ENCODE results near the gene MAP2K1.
A peak's percentile ranks its signal among the peaks of the same experiment; 100 is the strongest.

MAP2K1 gene

DNA sequence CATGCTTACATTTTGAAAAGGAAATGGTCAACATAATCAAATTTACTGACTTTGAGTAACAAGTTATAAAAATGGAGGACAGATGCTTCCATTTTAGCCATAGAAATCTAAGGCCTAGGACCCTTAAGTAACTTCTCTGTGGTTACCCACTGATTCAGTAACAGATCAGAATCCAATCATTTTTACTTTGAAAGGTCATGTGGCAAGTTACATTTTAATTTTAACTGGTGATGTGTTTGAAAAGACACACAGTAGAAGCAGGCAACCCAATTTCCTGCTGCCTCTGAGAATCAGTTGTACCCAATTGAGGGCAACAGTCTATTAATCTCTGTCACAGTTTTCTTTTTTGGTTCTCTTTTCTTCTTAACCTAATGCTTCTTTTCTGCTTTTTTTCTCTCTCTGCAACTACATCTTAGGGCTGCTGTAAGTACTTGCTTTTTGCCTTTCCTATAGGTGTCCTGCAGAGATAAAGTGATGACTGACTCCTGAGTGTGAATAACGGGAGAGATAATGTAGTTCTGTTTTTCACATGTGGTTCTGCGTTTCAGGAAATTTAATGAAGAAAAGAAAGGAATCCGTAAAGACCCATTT, 121.7 kb downstream of the MAP2K1 start:
- DNase-seq = peak; percentile 20

- no peak for DNase-seq
These were observed 127.9 kb downstream of the MAP2K1 start for GRCh38 chr15:66514586-66514985.

DNA sequence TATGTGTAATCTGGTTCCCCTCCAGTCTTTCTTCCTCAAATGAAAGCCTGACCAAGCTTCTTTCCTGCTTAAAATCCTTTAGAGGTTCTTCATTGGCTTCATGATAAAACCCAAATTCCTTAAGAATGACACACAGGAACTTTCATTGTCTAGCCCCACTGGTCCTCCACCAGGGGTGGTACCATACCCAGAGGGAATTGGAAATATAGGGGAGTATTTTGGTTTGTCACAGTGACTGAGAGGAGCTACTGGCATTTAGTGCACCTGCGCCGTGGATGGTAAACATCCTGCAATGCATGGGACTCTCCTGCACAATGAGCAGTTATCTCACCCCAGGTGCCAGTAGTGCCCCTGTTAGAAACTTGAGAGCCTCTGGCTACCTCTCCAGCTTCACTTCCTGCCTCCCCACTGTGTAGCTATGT, 129.2 kb downstream of the MAP2K1 start:
- no peak for DNase-seq

- no peak for DNase-seq
These were observed 137.2 kb downstream of the MAP2K1 start for GRCh38 chr15:66523926-66524325.

DNA sequence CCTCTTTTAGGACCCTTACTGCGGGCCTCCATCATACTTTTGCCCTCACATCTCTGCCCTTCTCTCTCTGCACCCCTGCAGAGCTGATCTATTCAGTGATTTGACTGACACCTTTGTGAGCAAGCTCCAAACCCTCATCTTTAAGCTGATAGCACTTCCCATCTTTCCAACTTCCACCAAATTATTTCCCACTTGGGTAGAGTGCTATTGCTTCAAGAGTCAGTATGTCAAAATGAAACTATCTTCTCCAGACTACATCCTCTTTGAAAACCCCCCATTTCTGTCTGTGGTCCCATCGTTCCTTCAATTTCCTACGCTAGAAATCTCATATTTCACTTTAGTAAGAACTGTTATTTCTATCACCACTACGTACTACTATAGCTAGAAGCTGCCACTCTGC, 138.1 kb downstream of the MAP2K1 start:
- no peak for DNase-seq

DNA sequence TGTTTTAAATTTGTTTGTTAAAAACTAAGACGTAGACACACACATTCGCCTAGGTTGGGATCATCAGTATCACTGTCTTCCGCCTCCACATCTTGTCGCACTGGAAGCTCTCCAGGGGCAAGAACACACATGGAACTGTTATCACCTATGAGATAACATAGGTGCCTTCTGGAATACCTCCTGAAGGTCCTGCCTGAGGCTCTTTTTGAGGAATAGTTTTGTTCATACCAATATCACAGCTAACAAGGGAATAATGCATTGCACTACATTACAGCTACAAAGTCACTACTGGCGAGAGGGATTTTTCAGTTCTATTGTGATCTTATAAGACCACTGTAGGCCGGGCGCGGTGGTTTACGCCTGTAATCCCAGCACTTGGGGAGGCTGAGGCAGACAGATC, 148.3 kb downstream of the MAP2K1 start:
- DNase-seq = no peak

Measured in hematopoietic multipotent progenitor cell treated with erythropoietin and hydrocortisone succinate and interleukin-3 and kit ligand, for 4 days (in vitro differentiated cells).